Panc1 (cell line): Measurements from ENCODE around the gene SMAD1.

Experiments
- CTCF ChIP-seq: fragments of 450-650 bp; IDR thresholded peaks from 2 replicates; pipeline ENCODE4 v1.5.1; 2017; ENCODE audit warnings: mild to moderate bottlenecking
- REST ChIP-seq, 2 experiments: IDR thresholded peaks; 2 replicates each; pipeline ENCODE4 v1.6.1; 2011 to 2012; ENCODE audit warnings: low read depth in 2 of 2, control low read depth in 1 of 2, low read length in 1 of 2, mild to moderate bottlenecking in 1 of 2, moderate library complexity in 1 of 2; ENCODE audit not compliant: insufficient read depth in 1 of 2
- SIN3A ChIP-seq: IDR thresholded peaks from 2 replicates; pipeline ENCODE4 v1.6.1; 2012; ENCODE audit warnings: low read depth, mild to moderate bottlenecking, low read length, moderate library complexity, borderline replicate concordance; ENCODE audit not compliant: insufficient read depth
- TCF7L2 ChIP-seq: IDR thresholded peaks from 2 replicates; pipeline ENCODE4 v1.6.1; 2011; ENCODE audit warnings: mild to moderate bottlenecking, low read depth, low read length, inconsistent platforms

GRCh38 chr4:145533961-145534360, 52.3 kb downstream of the SMAD1 start:
- TF ChIP-seq CTCF: no peak
- no peak for TF ChIP-seq REST (IDR thresholded peaks at IDR 0.05; ENCODE audit: insufficient read depth in 1 of 2, low read depth in 2 of 2, low read length in 1 of 2)
- TF ChIP-seq TCF7L2: no peak
- no peak for TF ChIP-seq SIN3A
